ENCODE data around the gene AGER.
"Not testable (repeated sequence)": the region's sequence is repeated elsewhere in the genome, so short reads cannot be mapped to it uniquely, and the experiment has no call there.

AGER gene

GRCh38 chr6:32184084-32184640, at the start of gene AGER:
Gene AGER, minus strand, starts transcription at chr6:32184253. Its CDS starts 31 bp downstream, at chr6:32184222.
- no peak for DNase-seq

GRCh38 chr6:32226434-32226833, 42.4 kb upstream of the AGER start:
- no peak for DNase-seq

GRCh38 chr6:32224696-32225095, 40.6 kb upstream of the AGER start:
- no peak for DNase-seq

- DNase-seq = no peak
These were observed 39.5 kb upstream of the AGER start, which contains the start of gene NOTCH4 for GRCh38 chr6:32223258-32224235. Gene NOTCH4, minus strand, starts transcription at chr6:32224067. Its CDS starts 139 bp downstream, at chr6:32223928.

GRCh38 chr6:32222333-32223230, 38.5 kb upstream of the AGER start:
- DNase-seq = no peak

- no peak for DNase-seq
These were observed 36.0 kb upstream of the AGER start for GRCh38 chr6:32220021-32220420.

- no peak for DNase-seq
These were observed 34.1 kb upstream of the AGER start for GRCh38 chr6:32218167-32218566.

- no peak for DNase-seq
These were observed 32.9 kb upstream of the AGER start for GRCh38 chr6:32216998-32217397.

GRCh38 chr6:32216285-32216684, 32.2 kb upstream of the AGER start:
- no peak for DNase-seq

GRCh38 chr6:32215617-32216016, 31.6 kb upstream of the AGER start:
- DNase-seq = no peak

GRCh38 chr6:32214126-32214525, 30.1 kb upstream of the AGER start:
- no peak for DNase-seq

- DNase-seq = no peak
These were observed 29.6 kb upstream of the AGER start for GRCh38 chr6:32213649-32214048.

- DNase-seq = no peak
These were observed 28.2 kb upstream of the AGER start for GRCh38 chr6:32212076-32212760.

GRCh38 chr6:32211432-32211831, 27.4 kb upstream of the AGER start:
- DNase-seq = not testable (repeated sequence)

GRCh38 chr6:32210191-32210601, 26.1 kb upstream of the AGER start:
- no peak for DNase-seq

GRCh38 chr6:32208996-32209395, 24.9 kb upstream of the AGER start:
- no peak for DNase-seq

GRCh38 chr6:32204268-32204715, 20.2 kb upstream of the AGER start:
- no peak for DNase-seq

- no peak for DNase-seq
These were observed 19.6 kb upstream of the AGER start for GRCh38 chr6:32203426-32204267.

- DNase-seq = no peak
These were observed 18.1 kb upstream of the AGER start for GRCh38 chr6:32202186-32202585.

- no peak for DNase-seq
These were observed 16.8 kb upstream of the AGER start for GRCh38 chr6:32200711-32201475.

GRCh38 chr6:32198866-32199265, 14.8 kb upstream of the AGER start:
- DNase-seq = no peak
